ENCODE data around the gene UQCRH.

The UQCRH gene

DNA sequence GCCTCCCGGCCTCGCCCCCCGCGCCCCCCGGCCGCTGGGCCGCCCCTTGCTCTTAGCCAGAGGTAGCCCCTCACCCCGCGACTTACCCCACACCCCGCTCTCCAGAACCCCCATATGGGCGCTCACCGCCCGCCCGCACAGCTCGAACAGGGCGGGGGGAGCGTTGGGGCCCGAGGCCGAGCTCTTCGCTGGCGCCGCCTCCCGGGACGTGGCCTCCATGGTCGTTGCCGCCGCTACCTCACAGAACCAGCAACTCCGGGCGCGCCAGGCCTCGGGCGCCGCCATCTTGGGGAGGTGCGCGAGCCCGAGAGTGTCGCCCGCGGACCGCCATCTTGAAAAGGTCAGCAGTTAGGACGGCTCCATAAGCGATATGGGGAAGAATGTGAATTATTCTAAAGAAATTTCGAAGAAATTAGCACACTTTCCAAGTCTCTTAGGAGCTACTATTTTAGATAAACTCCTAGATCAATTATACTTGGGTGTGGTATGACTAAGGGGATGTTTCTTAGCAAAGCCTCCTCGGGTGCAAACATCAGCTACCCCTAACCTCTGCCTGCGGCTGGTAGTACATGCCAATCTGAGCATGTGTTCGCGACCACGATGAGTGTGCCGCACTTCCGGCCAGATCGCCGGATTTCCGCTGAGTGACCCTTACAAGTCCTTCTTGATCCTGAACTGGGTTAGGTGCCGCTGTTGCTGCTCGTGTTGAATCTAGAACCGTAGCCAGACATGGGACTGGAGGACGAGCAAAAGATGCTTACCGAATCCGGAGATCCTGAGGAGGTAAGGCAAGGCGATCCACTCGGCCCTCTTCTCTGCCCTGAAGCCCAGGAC, at the start of gene UQCRH, which contains the start of gene LRRC41:
UQCRH (plus strand) TSS at position 661 of the 834 bp plus-strand sequence; CDS start at position 730, 69 bp downstream.
LRRC41 (minus strand) TSS at position 579 of the 834 bp plus-strand sequence; CDS start at position 285, 294 bp downstream.
- DNase-seq (ENCODE audit: low read depth in 2 of 2) = peak; percentile 84 to 85

GRCh38 chr1:46254668-46255067, 48.8 kb upstream of the UQCRH start:
- DNase-seq (ENCODE audit: low read depth in 2 of 2) = no peak

- no peak for DNase-seq (ENCODE audit: low read depth in 2 of 2)
Observed at GRCh38 chr1:46256523-46256922, 47.0 kb upstream of the UQCRH start.

DNA sequence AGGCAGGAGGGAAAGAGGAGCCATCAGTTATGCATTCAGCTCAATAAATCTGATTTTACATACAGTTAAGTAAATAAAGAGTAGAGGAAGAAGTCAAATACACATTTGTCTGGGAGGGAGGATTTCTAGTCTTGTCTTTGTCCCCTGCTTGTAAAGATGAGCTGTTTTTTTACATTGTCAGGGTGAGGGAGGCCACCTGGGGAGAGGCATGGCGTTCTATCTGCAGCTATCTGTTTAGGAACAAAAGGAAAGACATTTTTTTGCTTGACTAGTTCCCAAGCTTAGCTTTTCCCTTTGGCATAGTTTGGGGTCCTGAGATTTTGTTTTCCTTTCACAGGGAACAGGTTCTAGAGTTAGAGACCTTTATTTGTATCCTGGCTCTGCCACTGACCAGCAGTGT, 41.0 kb upstream of the UQCRH start:
- no peak for DNase-seq (ENCODE audit: low read depth in 2 of 2)

- DNase-seq (ENCODE audit: low read depth in 2 of 2) = no peak
Observed at GRCh38 chr1:46263146-46263545, 40.4 kb upstream of the UQCRH start.

DNA sequence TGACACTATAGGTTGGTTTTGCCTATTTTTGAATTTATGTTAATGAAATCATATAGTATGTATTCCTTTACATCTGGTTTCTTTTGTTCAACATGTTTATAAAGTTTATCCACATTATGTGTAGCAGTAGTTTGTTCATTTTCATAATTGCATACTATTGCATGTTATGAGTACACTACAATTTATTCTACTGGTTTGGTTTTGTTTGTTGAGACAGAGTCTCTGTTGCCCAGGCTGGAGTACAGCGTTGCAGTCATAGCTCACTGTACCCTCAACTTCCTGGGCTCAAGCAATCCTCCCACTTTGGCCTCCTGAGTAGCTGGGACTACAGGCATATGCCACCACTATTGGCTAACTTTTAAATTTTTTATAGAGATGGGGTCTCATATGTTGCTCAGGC, 34.9 kb upstream of the UQCRH start:
- DNase-seq (ENCODE audit: low read depth in 2 of 2) = no peak

GRCh38 chr1:46274225-46275029, 29.1 kb upstream of the UQCRH start:
- DNase-seq (ENCODE audit: low read depth in 2 of 2) = no peak

GRCh38 chr1:46275030-46275337, 28.5 kb upstream of the UQCRH start:
- no peak for DNase-seq (ENCODE audit: low read depth in 2 of 2)

DNA sequence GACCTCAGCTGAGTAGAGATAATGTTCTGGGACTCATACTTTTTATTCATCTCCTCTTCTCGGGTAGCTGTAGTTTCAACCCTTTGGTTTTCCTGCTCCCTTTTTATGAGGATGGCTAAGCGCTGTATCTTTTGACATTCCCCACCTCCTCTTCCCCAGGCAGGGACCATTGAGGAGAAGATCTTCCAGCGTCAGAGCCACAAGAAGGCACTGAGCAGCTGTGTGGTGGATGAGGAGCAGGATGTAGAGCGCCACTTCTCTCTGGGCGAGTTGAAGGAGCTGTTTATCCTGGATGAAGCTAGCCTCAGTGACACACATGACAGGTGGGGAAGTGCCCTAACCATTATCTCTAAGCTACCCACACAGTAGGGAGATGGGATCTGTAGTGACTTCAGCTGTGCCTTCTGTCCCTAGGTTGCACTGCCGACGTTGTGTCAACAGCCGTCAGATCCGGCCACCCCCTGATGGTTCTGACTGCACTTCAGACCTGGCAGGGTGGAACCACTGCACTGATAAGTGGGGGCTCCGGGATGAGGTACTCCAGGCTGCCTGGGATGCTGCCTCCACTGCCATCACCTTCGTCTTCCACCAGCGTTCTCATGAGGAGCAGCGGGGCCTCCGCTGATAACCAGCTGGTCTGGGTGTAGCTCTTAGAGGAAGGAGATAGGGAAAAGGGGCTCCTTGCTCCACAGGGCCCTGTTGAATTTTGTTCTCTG, 25.7 kb upstream of the UQCRH start:
- DNase-seq (ENCODE audit: low read depth in 2 of 2) = no peak

- DNase-seq (ENCODE audit: low read depth in 2 of 2) = no peak
Observed at GRCh38 chr1:46278807-46279206, 24.7 kb upstream of the UQCRH start.

GRCh38 chr1:46280092-46280491, 23.4 kb upstream of the UQCRH start:
- DNase-seq (ENCODE audit: low read depth in 2 of 2) = no peak

- DNase-seq (ENCODE audit: low read depth in 2 of 2) = no peak
Observed at GRCh38 chr1:46281021-46281420, 22.5 kb upstream of the UQCRH start.

DNA sequence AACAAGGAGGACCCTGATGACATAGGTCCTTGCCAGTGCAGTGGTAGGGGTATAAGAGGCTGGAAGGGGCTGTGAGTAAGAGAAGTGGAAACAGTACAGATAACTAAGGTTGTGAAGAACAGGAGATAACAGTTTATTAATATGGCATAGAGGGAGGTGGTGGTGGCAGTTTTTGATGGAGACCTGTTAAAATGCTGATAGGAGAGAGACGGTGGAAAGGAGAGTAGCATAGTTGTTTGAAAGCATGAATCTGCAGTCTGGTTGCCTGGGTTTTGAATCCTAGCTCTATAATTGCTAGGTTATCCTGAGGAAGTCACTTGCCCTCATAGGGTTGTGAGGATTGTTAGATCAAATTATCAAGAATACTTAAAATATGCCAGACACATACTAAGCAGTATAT, 19.4 kb upstream of the UQCRH start:
- no peak for DNase-seq (ENCODE audit: low read depth in 2 of 2)

DNA sequence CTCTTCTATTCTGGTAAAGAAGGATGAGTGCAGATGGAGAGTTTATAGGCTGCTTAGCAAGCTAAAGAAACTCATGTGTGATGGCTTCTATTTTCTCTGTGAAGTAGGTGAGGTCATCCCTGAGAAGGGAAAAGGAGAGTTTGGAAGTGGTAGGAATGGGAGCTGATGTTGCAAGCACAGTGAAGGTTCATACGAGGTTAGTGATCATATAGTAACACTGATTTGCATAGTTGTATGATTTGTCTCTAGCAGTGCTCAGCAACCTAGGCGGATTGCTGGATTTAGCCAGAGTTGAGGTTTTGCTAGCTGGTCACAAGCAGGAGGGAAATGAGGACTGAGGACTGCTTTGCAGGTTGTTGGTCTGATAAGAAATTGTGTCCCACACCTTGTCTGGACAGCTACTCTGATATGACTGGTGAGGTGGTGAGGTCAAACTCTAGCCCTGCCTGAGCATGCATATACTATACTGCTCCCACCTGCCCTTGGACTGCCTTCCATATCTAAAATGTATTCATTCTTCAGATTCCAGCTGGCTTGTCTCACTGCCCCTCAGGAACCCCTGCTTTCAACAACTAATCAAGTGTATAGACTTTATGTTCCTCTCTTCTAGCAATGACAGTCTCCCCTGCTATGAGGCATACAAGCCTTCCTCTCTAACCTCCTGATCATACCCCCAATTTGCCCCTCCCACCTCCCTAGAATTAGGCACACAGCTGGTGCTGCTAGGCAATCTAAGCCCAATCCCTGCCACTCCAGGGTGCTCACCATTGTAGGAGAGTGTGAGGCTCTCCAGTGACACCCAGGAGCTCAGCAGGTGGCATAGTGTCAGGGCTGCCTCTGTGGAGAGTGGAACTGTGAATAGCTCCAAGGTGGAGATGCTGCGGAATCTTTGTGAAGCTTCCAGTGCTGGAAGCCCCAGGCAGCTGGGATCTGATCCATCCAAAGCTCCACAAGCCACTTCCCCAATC, 18.6 kb upstream of the UQCRH start:
- DNase-seq (ENCODE audit: low read depth in 2 of 2) = no peak

DNA sequence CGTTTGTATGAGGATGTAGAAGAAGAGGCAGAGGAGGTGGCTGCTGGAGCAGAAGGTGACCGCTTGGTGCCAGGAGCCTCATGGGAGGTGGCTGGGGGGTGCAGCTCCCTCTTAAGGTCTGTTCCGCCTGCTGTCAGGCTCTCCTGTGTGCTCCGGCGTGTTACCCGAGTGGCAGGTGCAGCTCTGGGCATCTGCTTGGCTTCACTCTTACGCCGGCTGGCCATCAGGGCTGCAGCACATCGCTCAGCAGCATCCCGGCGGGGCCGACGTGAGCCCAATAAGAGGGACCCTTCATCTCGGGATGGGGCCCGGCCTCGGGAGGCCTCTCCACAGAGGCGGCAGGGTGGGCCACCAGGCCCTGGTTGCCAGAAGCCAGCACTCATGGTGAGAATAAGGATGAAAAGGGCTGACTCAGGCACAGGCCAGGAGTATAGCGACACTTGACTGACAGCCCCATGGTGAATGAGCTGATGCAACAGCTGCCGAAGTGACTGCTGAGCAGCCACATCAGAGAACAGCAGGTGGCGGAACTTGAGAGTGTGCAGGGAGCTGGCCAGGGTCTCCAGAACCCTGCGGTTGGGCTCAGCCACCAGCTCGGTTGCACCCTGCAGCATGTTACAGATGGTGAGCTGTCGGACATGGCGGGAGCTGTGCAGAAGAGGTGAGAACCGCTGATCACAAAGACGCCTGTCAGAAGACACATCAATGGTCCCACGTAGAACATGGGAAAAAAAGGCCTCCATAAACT, 17.6 kb upstream of the UQCRH start:
- no peak for DNase-seq (ENCODE audit: low read depth in 2 of 2)

DNA sequence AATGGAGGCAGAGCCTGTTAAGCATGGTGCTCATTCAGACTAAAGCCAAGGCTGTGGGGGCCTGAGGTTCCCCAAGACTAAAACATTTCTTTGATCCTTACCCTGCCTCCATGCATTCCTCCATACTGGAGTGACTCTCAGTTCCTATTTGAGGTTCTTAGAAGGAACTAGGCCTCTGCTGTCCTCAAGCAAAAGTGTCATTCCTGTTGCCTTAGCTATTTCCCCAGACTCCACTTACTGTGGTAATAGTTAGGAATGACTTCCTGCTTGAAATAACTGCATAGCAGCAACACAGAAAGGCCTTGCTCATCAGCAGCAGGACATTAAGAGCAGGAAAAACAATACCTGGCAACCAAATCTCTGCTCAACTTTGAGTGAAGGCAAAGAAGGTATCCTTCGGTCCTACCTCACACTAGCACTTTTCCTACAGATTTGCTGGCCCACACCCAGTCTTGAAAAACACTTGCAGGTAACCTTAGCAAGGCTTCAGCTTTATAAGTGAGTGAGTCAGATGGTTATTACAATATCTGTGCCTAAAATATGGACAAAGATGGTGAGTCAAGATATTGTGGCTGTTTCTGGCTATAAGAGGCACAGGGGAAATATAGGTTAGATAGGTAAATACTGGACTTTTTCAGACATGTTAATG, 14.9 kb upstream of the UQCRH start:
- DNase-seq (ENCODE audit: low read depth in 2 of 2) = no peak

DNA sequence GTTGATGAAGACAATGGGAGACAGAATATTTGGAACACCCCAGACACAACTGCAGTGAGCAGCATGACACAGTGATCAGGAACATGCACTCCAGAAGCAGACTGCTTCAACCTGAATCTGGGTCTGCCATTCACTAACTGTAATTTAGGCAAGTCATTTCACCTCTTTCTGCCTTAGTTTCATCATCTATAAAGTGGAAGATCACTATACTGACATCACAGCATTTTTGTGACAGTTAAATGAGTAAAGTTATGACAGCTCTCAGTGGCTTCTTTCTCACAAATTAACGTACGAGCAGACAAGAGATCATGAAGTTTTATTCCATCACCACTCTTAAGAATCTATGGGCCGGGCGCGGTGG, 14.4 kb upstream of the UQCRH start:
- no peak for DNase-seq (ENCODE audit: low read depth in 2 of 2)

- DNase-seq (ENCODE audit: low read depth in 2 of 2) = no peak
Observed at GRCh38 chr1:46289976-46290375, 13.5 kb upstream of the UQCRH start.

- no peak for DNase-seq (ENCODE audit: low read depth in 2 of 2)
Observed at GRCh38 chr1:46295306-46295705, 8.2 kb upstream of the UQCRH start.

DNA sequence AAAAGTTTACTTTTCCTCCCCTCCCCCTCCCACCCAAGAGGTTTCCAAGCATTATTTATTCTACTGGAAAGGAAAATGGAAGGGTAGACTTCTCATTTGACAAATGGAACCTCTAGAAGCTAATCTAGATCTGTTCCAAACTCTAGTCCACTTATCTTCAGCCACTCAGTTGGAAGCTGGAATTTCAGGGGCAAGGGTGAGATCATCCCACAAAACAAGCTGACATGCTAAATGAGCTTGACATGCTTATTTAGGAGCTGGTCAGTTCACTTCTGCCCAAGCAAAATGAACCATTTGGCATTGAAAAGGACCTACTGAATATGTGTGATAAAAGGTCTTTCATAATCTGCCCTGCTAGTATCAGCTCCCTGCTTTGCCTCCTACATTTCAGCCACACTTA, 5.1 kb upstream of the UQCRH start:
- DNase-seq (ENCODE audit: low read depth in 2 of 2) = no peak
